GM12892 (cell line): ENCODE data around the gene AHDC1.

Source experiments
- DNase-seq: peaks from one replicate; pipeline ENCODE4 v3.0.0; 2011; ENCODE audit not compliant: insufficient read length
- FAIRE-seq: peaks from 2 replicates; lab custom pipeline; 2011; peaks lifted over from hg19 to GRCh38; lab: Jason Lieb, UNC
- POLR2A ChIP-seq: IDR thresholded peaks from 2 replicates; pipeline ENCODE4 v1.6.1; 2011; ENCODE audit warnings: low read depth, low read length, control low read depth
- POLR2AphosphoS5 ChIP-seq: IDR thresholded peaks from 2 replicates; pipeline ENCODE4 v1.6.1; 2011; ENCODE audit warnings: low read depth, low read length, control low read depth
- TAF1 ChIP-seq: IDR thresholded peaks from 2 replicates; pipeline ENCODE4 v1.6.1; 2011; ENCODE audit warnings: low read depth, mild to moderate bottlenecking, control low read depth, low read length, borderline replicate concordance

Gene AHDC1

DNA sequence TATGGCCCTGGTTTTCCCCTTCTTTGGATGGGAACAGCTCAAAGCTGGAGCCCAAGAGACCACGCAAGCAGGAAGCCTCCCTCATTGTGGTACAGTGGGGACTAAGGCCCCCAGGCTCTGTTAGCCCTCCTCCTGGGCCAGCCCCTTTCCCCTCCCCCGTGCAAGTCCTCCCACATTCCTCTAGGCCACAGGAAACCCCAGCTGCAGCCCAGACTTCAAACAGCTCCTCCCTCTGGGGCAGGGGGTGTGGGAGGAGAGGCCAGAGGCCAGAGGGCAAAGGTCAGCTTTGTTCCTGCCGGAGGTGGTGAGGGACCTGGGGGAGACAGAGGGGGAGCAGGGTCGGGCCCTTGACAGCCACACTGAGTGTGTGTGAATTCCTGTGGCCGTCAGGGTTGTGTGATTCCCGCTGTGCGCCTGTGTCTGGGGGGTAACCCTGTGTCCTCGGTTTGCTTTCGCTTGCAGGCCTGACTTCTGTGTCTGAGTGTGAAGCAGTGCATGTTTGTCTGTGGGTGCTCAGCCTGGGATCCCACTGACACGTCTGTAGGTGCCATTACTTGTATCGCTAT, 3.4 kb upstream of the AHDC1 start:
- DNase-seq (no peak), FAIRE-seq (no peak)
- TF ChIP-seq TAF1 = no peak
- no peak for TF ChIP-seq POLR2A
- TF ChIP-seq POLR2AphosphoS5 = no peak

DNA sequence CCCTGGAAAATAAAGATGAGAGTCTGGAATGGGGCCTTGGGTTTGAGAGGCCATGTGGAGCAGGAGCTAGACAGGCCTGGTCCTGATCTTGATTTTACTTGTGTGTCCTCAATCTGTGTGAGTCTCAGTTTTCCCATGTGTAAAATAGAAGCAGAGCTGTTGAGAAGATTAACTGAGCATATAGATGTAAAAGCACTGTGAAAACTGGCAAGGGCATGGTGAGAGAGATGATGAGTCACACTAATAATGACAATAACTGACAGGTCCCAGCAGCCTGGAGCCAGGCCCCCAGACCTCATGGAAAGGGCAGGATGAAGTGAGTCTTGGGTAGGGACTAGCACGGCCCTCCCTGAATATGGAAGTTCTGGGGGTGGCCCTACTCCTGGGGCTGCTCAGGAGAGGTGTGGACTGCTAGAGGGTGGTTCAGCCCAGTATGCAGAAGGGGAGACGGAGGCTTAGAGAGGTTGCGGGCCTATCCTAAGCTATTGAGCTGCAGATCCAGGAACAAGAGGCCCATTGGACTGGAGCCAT, 2.8 kb upstream of the AHDC1 start:
- DNase-seq (no peak), FAIRE-seq (no peak)
- TF ChIP-seq TAF1 (no peak), POLR2AphosphoS5 (no peak), POLR2A (no peak)

DNA sequence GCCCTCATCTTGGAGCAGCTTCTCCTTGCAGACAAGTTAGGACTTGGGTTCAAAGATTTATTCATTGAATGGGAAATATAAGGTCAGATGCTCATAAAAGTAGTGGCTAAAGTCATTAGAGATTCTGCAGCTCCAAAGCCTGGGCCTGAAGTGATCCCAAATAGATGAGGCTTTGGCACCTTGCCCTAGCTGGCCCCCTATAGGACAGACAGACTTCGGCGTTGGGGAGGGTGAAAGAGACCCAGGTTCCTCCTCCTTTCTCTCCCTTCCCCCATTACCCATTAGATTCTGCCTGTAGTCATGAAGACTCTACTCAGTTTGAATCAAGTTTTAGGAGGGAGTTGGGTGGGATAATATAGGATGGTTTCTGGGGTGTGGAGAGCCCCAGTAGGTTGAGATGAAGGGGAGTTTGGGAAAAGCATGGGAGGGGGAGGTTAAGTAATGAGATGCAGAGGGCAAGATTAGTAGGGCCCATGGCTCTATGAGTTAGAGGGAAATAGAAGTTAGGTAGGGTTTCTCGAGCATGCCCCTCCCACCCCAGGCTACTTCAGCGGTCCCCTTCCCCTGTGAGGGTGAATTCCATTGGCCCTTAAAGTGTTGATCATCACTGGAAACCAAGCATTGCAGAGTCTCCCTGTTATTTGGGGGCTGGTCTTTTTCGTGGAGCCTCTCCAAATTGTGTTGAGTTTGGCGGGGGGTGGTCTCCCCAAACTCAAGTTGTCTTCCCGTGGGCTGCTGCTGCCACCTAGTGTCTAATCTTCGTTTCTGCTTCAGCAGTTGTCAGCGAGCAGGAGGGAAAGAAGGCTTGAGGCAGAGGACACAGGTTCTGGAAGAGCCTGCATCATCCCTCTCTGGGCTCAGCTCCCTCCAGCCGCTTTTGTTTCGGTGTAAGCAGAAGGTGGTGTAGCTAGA, 2.1 kb upstream of the AHDC1 start:
- no peak for TF ChIP-seq TAF1
- no peak for TF ChIP-seq POLR2A
- no peak for TF ChIP-seq POLR2AphosphoS5
- FAIRE-seq (peak; percentile 88), DNase-seq (no peak)

DNA sequence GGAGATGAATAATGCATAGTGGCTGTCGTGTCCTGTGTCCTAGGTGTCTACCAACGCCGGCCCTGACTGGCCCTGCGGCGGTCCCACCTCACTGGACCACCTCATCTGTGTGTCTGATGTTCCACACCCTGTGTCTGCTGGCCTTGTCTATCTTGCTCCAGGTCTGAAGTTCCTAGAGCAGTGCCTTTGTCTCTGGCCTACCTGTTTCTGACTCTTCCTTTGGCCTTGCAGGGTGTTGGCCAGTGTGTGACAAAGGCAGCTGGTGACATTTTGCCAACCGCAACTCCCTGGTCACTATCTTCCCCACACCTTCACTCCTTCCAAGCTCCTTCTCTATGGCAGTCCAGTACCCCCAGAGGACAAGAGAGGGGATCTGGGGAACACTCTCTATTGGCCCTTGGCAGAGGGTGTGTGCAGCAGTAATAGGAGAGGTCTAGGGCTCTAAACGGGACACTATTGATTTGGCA, 1.4 kb upstream of the AHDC1 start:
- no peak for TF ChIP-seq POLR2AphosphoS5
- no peak for TF ChIP-seq POLR2A
- TF ChIP-seq TAF1 = no peak
- FAIRE-seq = no peak
- DNase-seq = no peak

DNA sequence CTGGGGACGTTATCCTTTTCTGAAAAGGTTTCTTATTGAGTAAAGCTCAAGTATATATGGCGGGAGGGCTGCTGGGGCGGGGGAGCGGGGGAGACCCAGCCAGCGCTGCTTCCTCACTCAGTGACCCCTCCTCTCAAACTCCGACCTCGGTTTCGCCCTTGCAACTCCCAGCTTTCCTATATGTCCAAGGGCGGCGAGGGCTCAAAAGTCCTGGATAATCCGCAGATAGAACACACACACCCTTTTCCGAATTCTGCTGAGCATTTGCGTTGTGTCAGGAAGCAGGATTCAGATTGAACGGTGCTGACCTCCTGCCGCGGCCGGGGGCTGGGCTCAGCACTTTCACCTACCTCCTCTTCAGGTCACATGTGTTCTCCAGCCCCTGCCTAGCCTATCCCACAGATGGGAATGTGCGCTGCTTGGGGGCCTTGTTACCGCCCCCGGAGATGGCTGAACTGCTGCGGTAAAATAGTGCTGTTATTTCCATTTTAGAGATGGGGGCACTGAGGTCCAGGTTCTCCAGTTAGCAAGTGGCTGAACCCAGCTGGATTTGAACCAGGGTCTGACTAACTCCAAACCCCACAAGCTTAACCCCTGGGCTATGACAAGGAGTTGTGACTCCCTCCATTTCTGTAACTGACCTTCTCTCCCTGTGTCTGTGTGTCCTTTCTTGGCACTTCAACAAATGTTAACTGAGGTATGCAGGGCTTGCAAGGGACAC, 795 bp upstream of the AHDC1 start:
- FAIRE-seq = no peak
- TF ChIP-seq POLR2A = no peak
- no peak for TF ChIP-seq POLR2AphosphoS5
- no peak for TF ChIP-seq TAF1
- DNase-seq = no peak

DNA sequence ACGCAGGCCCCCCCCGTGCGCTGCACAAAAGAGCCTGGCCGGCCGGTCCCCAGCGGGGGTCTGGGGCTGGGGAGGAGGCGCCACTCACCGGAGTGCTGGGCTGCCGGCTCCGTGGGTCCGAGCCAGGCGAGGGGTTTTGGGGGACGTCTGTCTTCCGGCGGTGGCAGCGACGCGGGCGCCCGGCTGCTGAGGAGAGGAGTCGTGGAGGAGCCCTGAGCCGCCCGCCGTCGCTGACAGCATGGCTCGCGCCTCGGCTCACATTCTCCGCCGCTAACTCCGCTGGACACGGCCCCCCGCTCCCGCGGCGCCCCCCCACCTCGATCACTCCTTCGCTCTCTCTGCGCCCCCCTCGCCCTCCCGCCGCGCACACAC, 649 bp downstream of the AHDC1 start:
- DNase-seq (peak; percentile 67), FAIRE-seq (no peak)
- no peak for TF ChIP-seq POLR2AphosphoS5
- TF ChIP-seq POLR2A = no peak
- no peak for TF ChIP-seq TAF1

DNA sequence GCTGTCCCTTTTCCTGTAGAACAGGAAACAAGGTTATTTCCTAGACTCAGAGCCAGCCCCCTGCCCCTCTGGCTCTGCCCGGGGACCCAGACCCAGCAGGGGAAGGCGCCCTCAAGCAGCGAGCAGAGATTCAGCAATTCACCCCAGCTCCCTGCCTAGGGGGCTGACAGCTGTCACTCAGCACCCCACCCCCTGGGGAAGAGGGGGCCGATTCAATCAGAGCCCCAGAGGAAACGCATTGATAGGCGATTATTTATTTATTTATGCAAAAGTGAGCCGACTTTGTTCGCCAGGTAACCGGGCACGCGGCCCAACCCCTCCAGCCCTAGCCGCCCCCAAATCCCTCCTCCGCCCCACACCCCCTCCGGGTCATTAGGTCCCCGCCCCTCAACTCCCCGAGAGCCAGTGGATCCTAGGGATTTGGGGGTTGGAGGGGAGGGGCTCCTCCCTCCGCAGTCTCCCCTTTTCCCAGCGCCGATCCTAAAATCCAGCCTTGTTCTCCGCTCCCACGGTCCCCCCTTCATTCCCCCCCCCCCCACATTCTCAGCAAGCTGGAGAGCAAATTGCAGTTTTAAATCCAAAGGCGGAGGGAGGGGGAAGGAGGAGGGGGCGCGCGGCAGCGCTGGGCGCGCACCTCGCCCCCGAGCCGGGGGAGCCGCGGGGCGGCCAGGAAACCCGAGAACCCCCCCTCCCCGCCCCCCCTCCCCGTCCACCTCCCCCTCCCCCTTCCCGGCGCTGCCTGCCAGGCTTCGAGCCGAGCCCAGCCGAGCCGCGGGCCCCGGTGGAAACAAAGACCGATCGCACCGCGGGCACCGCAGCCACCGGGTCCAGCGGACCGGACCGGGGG, 1.3 kb downstream of the AHDC1 start:
- TF ChIP-seq POLR2AphosphoS5 (no peak), POLR2A (no peak), TAF1 (no peak)
- peak; percentile 61 for DNase-seq
- no peak for FAIRE-seq

DNA sequence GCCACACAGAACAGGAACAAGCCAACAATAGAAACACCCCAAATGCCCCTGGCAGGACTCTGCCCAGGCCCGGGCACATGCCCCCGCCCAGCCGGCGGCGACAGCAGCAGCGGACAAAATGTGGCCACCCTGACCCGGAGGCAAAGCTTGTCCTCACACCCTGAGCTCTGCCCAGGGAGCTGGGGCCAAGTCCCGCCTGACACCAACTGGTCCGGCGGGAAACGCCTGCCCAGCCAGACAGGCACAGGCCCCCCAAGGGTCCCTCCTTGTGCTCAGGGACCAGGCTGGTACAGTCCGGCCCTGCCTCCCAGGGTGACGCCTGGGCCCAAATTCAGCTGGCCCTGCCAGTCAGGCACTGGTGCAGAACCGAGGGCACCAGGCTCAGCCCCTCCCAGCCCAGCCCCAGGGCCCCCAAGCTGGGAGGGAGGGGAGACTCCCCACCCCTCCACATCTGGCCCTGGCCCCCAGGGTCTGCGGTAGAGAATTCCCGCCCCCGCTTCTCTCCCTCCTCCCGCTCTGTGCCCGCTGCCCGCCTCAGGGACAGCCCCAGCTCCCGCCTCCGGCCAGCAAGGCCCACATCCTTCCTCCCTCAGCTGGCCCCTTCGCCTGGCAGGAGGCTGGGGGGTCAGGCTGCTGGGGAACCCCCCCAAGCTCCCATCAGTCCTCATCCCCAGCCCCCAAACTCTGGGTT, 2.0 kb downstream of the AHDC1 start:
- TF ChIP-seq POLR2AphosphoS5 (no peak), TAF1 (no peak), POLR2A (no peak)
- DNase-seq = no peak
- no peak for FAIRE-seq

DNA sequence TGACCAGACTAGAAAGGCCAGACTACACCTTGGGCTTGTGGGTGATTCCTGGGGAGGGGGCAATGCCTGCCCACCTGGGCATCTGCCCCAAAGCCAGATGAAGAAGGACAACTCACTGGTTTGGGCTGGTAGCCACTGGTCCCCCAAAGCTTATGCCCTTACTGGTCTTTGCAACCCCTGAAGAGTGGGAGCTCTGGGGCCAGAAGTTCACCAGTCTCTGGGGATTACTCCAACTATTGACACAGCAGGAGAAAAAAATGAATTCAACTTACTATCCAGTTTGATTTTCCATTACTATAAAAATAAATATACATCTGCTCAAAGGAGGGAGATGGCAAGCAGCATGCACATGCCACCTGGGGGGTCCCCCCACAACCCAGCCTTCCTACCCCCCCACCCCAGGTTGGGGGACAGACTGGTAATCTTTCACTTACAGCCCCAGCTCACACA, 2.6 kb downstream of the AHDC1 start:
- FAIRE-seq = peak; percentile 36
- no peak for TF ChIP-seq POLR2A
- no peak for TF ChIP-seq POLR2AphosphoS5
- TF ChIP-seq TAF1 = no peak
- DNase-seq = no peak

DNA sequence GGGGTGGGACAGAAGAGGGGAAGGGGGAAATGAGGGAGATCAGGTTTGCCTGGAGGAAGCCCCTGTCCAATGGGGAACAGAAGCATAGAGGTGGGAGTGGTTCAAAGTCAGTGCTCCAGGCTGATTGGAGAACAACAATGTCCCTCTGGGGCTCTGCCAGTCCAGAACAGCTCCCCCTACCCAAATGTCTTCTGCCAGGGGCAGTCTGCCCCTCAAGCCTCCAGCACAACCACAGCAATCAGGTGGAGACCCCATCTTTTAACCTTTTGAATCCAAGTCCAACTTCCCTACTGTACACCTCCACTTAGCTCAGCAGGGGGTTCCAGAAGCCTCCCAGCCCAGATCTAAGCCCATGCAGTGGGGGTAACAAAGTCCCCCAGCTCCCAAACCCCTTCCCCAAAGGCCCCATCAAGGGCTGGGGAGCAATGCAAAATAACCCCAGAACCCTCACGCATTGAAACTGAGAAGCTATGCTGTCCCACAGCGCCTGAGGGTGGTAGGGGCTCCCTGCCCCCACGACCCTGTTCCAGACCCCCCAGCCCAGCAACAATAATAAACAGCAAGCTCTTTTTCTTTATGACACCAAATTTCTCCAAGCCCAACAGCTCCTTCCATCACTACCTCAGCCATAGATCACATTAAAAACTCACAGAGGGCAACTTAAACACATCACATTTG, 3.3 kb downstream of the AHDC1 start:
- FAIRE-seq (peak; percentile 30), DNase-seq (no peak)
- no peak for TF ChIP-seq POLR2AphosphoS5
- TF ChIP-seq TAF1 = no peak
- TF ChIP-seq POLR2A = no peak
